ENCODE results near the gene PAPOLB. TPM values are rescaled to one million over a fixed set of nuclear protein-coding genes. Genes with fewer than 3 reads are reported as not detected.

PAPOLB gene
- polyA plus RNA-seq, 3 donors: not detected

DNA sequence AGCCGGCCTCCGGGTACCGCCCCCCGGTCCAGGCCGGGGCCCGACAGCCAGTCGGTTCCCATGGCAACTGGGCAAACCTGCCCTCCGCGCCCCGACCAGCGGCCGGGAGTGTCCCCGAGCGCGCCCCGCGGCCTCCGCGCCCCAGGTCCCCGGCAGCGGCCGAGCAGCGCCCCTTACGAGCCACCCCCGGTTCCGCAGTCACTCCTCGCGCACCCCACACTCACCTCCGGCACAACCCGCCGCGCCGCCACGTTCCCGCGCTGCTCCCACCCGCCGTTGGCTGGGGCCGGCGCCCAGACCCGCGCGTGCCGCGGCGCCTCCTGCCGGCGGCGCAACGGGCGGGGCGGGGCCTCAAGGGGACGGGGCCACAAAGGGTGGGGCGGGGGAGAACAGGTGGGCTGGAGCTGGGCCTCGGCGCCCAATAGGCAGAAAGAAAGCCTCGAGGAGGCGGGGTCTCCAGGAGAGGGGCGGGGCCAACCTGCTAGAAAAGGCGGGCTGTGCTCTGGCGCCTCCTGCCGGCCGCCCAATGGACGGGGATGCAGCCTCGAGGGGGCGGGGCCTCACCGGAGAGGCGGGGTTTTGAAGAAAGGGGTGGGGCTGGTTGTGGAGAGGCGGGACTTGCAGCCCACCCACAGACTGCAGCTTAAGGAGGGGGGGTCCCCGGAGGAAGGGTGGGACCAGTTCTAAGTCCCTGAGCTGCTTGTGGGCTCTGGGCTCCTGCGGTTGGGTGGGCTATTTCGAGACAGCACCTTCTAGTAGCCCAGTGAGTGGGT, 21.7 kb upstream of the PAPOLB start, which contains the start of gene RADIL:
Gene RADIL, minus strand, starts transcription at position 345 of the 773 bp plus-strand sequence. CDS start 5,577 bp downstream, outside the sequence.
- Mint-ChIP-seq H3K4me1 (peaks cover 10% of the 10 kb centered on the region), H3K27me3 (ENCODE audit: low read depth in 3 of 3) (peaks cover 34 to 61% (median 40%) of the 10 kb centered on the region in 3 donors), H3K9me3 (peaks cover 3 to 10% (median 5%) of the 10 kb centered on the region in 7 donors), H3K36me3 (peaks cover 0 to 3% of the 10 kb centered on the region in 2 donors), H3K27ac (no peak within 1 kb of the TSS), H3K4me3 (peak within 1 kb of the TSS in 1 of 2 donors; percentile 79)
- peaks cover 0 to 15% of the 10 kb centered on the region in 2 donors for H3K4me1 ChIP-seq (ENCODE audit: control insufficient read depth in 1 of 2, insufficient read depth in 2 of 2, low read length in 2 of 2)
- H3K79me2 ChIP-seq (ENCODE audit: insufficient read depth, low read length): no peaks in the 10 kb centered on the region
- WGBS (ENCODE audit: insufficient coverage): 1% methylated on average over 60 of the region's 72 CpGs
- no peak within 1 kb of the TSS for H3K27ac ChIP-seq (ENCODE audit: low read depth in 1 of 2, low read length in 2 of 2)
- no peaks in the 10 kb centered on the region for H4K20me1 ChIP-seq (ENCODE audit: insufficient read depth, low read length)
- no peak within 1 kb of the TSS for H3K9ac ChIP-seq (ENCODE audit: insufficient read depth, low read length, poor library complexity, severe bottlenecking)
- TF ChIP-seq, protein P1, sequence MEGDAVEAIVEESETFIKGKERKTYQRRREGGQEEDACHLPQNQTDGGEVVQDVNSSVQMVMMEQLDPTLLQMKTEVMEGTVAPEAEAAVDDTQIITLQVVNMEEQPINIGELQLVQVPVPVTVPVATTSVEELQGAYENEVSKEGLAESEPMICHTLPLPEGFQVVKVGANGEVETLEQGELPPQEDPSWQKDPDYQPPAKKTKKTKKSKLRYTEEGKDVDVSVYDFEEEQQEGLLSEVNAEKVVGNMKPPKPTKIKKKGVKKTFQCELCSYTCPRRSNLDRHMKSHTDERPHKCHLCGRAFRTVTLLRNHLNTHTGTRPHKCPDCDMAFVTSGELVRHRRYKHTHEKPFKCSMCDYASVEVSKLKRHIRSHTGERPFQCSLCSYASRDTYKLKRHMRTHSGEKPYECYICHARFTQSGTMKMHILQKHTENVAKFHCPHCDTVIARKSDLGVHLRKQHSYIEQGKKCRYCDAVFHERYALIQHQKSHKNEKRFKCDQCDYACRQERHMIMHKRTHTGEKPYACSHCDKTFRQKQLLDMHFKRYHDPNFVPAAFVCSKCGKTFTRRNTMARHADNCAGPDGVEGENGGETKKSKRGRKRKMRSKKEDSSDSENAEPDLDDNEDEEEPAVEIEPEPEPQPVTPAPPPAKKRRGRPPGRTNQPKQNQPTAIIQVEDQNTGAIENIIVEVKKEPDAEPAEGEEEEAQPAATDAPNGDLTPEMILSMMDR (IDR thresholded peaks at IDR 0.05): peak; percentile 54
- H3K4me3 ChIP-seq (replicated peaks in 1 of 3; ENCODE audit: low read depth in 2 of 3, low read length in 3 of 3): peak within 1 kb of the TSS in 1 of 3 experiments; percentile 48
- H3K4me2 ChIP-seq (replicated peaks; ENCODE audit: extremely low read depth, low read length, poor library complexity, severe bottlenecking): peak within 1 kb of the TSS; percentile 66
- H2AFZ ChIP-seq (ENCODE audit: insufficient read depth, low read depth, low read length, poor library complexity, severe bottlenecking): peak within 1 kb of the TSS; percentile 2
- intact Hi-C loops (cut with micrococcal nuclease): no loop called here
- H3K27me3 ChIP-seq (ENCODE audit: control insufficient read depth in 2 of 2, insufficient read depth in 2 of 2, low read length in 2 of 2): peaks cover 12 to 25% of the 10 kb centered on the region in 2 donors
- H3K36me3 ChIP-seq (replicated peaks in 1 of 2; ENCODE audit: control insufficient read depth in 1 of 2, insufficient read depth in 2 of 2, low read length in 2 of 2): no peaks in the 10 kb centered on the region
- DNase-seq: peak; percentile 33 to 57 (median 38)
- peaks cover 3 to 4% of the 10 kb centered on the region in 2 donors for H3K9me3 ChIP-seq (replicated peaks in 1 of 2; ENCODE audit: control insufficient read depth in 1 of 2, insufficient read depth in 1 of 2, low read length in 2 of 2)

DNA sequence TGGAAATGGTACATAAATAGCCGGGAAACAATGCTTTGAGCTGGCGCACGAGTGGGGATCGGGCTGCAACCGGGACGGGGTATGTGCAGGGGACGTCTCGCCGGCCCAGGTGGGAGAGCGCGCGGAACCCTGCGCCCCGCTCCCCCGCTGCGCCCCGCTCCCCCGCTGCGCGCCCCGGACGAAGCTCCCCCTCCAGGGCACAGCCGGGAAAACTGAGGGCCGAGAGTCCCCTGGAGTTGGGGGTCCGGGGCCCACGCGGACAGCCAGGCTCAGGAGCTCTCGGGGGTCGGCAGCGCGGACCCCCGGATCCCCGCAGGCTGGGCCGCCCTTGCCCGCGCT, 21.2 kb upstream of the PAPOLB start:
- Histone ChIP-seq H3K36me3 (replicated peaks in 1 of 2; ENCODE audit: control insufficient read depth in 1 of 2, insufficient read depth in 2 of 2, low read length in 2 of 2) (no peaks in the 10 kb centered on the region), H3K9me3 (replicated peaks in 1 of 2; ENCODE audit: control insufficient read depth in 1 of 2, insufficient read depth in 1 of 2, low read length in 2 of 2) (peaks cover 3 to 4% of the 10 kb centered on the region in 2 donors), H4K20me1 (ENCODE audit: insufficient read depth, low read length) (no peaks in the 10 kb centered on the region), H3K4me2 (replicated peaks; ENCODE audit: extremely low read depth, low read length, poor library complexity, severe bottlenecking) (peak overlapping the region; percentile 66), H3K9ac (ENCODE audit: insufficient read depth, low read length, poor library complexity, severe bottlenecking) (no peak overlapping the region), H3K4me3 (replicated peaks in 1 of 3; ENCODE audit: low read depth in 2 of 3, low read length in 3 of 3) (peak overlapping the region in 1 of 3 experiments; percentile 48), H3K27me3 (ENCODE audit: control insufficient read depth in 2 of 2, insufficient read depth in 2 of 2, low read length in 2 of 2) (peaks cover 12 to 25% of the 10 kb centered on the region in 2 donors), H2AFZ (ENCODE audit: insufficient read depth, low read depth, low read length, poor library complexity, severe bottlenecking) (no peak overlapping the region), H3K27ac (ENCODE audit: low read depth in 1 of 2, low read length in 2 of 2) (no peak overlapping the region), H3K79me2 (ENCODE audit: insufficient read depth, low read length) (no peaks in the 10 kb centered on the region), H3K4me1 (ENCODE audit: control insufficient read depth in 1 of 2, insufficient read depth in 2 of 2, low read length in 2 of 2) (peaks cover 0 to 15% of the 10 kb centered on the region in 2 donors)
- H3K4me3 Mint-ChIP-seq: peak overlapping the region in 1 of 2 donors; percentile 79
- TF ChIP-seq, protein P1 (IDR thresholded peaks at IDR 0.05): no peak
- no peak for DNase-seq
- 2% methylated on average over 36 of the region's 36 CpGs for WGBS (ENCODE audit: insufficient coverage)
- no peak overlapping the region for H3K27ac Mint-ChIP-seq
- H3K4me1 Mint-ChIP-seq: peaks cover 10% of the 10 kb centered on the region
- H3K27me3 Mint-ChIP-seq (ENCODE audit: low read depth in 3 of 3): peaks cover 34 to 61% (median 39%) of the 10 kb centered on the region in 3 donors
- H3K9me3 Mint-ChIP-seq: peaks cover 3 to 10% (median 5%) of the 10 kb centered on the region in 7 donors
- H3K36me3 Mint-ChIP-seq: peaks cover 0 to 3% of the 10 kb centered on the region in 2 donors
- intact Hi-C loops (cut with micrococcal nuclease): no loop called here
